OCI-LY3 (cell line): ENCODE data around the gene LCE1F.

Source experiments
- H2AFZ ChIP-seq: fragments of 200-600, 300-600 bp; shearing (Covaris generic); 2 replicates; pipeline ENCODE4 v1.6.0; 2014; ENCODE audit warnings: antibody characterized with exemption, low read depth, low read length
- H3K27ac ChIP-seq: fragments of 200-600, 300-600 bp; sonication (generic); 2 replicates; pipeline ENCODE4 v1.5.1; 2014; ENCODE audit warnings: mild to moderate bottlenecking, low read length, moderate library complexity, mixed read lengths
- H3K27me3 ChIP-seq: fragments of 200-600, 300-600 bp; sonication (generic); 2 replicates; pipeline ENCODE4 v1.6.1; 2014; ENCODE audit warnings: low read depth, low read length, mixed read lengths
- H3K36me3 ChIP-seq: fragments of 200-600, 300-600 bp; sonication (generic); replicated peaks from 2 replicates; pipeline ENCODE3; 2014; ENCODE audit warnings: low read depth, low read length, mixed read lengths
- H3K4me1 ChIP-seq: fragments of 300-600, 200-600 bp; sonication (generic); 2 replicates; pipeline ENCODE4 v1.6.1; 2014; ENCODE audit warnings: low read length, mixed read lengths
- H3K4me2 ChIP-seq: fragments of 200-600, 300-600 bp; sonication (generic); 2 replicates; pipeline ENCODE4 v1.6.1; 2014; ENCODE audit warnings: low read length, mixed read lengths
- H3K4me3 ChIP-seq: fragments of 300-600, 200-600 bp; sonication (generic); 2 replicates; pipeline ENCODE4 v1.5.1; 2014; ENCODE audit warnings: antibody characterized with exemption, mild to moderate bottlenecking, low read length, moderate library complexity
- H3K79me2 ChIP-seq: fragments of 300-600, 200-600 bp; shearing (Covaris generic); 2 replicates; pipeline ENCODE4 v1.6.1; 2014; ENCODE audit warnings: mild to moderate bottlenecking, low read length, mixed read lengths
- H3K9ac ChIP-seq: fragments of 300-600, 200-600 bp; shearing (Covaris generic); 2 replicates; pipeline ENCODE4 v1.6.0; 2014; ENCODE audit warnings: mild to moderate bottlenecking, low read length, moderate library complexity
- H3K9me3 ChIP-seq: fragments of 200-600, 300-600 bp; shearing (Covaris generic); 2 replicates; pipeline ENCODE4 v1.6.1; 2014; ENCODE audit warnings: low read length, mixed read lengths; ENCODE audit not compliant: insufficient read depth
- H4K20me1 ChIP-seq: fragments of 200-600, 300-600 bp; sonication (generic); 2 replicates; pipeline ENCODE4 v1.6.1; 2016; ENCODE audit warnings: low read length, mixed read lengths; ENCODE audit not compliant: insufficient read depth
- EZH2phosphoT487 ChIP-seq: fragments of 200-600 bp; shearing (Covaris generic); IDR thresholded peaks from 2 replicates; pipeline ENCODE4 v1.6.1; 2018; ENCODE audit warnings: antibody characterized with exemption, mixed run types, low read depth
- TF ChIP-seq, protein P1 (sequence below): fragments of 200-600, 300-600 bp; sonication (generic); IDR thresholded peaks from 2 replicates; pipeline ENCODE4 v1.5.1; 2014; ENCODE audit warnings: antibody characterized with exemption, low read length, low read depth

LCE1F gene

DNA sequence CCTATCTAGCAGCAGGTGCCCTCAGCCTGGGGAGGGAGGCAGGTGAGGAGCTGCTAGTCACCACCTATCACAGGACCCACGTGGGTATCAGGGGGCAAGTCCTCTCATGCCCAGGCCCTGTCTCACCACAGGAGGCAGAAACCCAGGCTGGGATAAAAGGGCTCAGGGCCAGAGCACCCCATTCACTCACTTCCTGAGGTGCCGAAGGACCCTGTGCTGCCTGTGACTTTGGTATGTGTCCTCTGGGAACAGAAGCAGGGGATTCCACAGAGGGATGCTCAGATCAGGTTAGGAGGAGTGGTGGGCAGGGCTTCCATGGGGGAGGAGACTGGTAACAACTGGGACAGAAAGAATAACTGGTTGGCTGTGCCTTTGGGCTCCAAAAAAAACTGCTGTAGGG lies 11.1 kb downstream of the LCE1F start, which contains the start of gene LCE1E:
Gene LCE1E (plus strand): TSS at position 181 of the 400 bp plus-strand sequence. CDS start 1,043 bp downstream, outside the sequence.
- H3K36me3 ChIP-seq, result no peaks in the 10 kb centered on the region
- no peaks in the 10 kb centered on the region for H3K4me1 ChIP-seq
- H3K27ac ChIP-seq, result no peak within 1 kb of the TSS
- H3K27me3 ChIP-seq, result peaks cover 51% of the 10 kb centered on the region
- H3K9ac ChIP-seq, result no peak within 1 kb of the TSS
- no peak within 1 kb of the TSS for H2AFZ ChIP-seq
- no peak within 1 kb of the TSS for H3K4me3 ChIP-seq
- H3K9me3 ChIP-seq, result no peaks in the 10 kb centered on the region
- no peaks in the 10 kb centered on the region for H3K79me2 ChIP-seq
- TF ChIP-seq, protein P1, sequence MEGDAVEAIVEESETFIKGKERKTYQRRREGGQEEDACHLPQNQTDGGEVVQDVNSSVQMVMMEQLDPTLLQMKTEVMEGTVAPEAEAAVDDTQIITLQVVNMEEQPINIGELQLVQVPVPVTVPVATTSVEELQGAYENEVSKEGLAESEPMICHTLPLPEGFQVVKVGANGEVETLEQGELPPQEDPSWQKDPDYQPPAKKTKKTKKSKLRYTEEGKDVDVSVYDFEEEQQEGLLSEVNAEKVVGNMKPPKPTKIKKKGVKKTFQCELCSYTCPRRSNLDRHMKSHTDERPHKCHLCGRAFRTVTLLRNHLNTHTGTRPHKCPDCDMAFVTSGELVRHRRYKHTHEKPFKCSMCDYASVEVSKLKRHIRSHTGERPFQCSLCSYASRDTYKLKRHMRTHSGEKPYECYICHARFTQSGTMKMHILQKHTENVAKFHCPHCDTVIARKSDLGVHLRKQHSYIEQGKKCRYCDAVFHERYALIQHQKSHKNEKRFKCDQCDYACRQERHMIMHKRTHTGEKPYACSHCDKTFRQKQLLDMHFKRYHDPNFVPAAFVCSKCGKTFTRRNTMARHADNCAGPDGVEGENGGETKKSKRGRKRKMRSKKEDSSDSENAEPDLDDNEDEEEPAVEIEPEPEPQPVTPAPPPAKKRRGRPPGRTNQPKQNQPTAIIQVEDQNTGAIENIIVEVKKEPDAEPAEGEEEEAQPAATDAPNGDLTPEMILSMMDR, result no peak
- no peak for TF ChIP-seq EZH2phosphoT487
- no peaks in the 10 kb centered on the region for H4K20me1 ChIP-seq
- no peak within 1 kb of the TSS for H3K4me2 ChIP-seq

DNA sequence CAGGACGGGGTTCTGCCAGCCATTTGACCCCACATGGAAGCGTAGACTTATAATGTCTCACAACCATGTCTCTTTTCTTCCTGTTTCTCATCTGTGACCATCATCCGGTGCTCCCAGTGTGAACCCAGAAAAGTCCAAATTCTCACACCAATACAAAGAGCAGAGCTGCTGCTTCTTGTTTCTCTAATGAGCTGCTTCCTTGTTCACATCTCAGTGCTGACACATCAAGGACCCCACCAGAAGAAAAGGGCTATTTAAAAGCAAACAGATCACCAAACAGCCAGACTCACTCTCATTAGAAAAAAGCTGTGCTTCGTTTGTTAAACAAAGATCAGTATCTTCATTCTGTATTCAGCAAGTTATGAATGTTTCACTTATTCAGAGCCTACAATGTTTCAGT lies 20.7 kb downstream of the LCE1F start:
- no peaks in the 10 kb centered on the region for H3K4me1 ChIP-seq
- no peaks in the 10 kb centered on the region for H3K36me3 ChIP-seq
- H3K4me2 ChIP-seq, result no peak overlapping the region
- H3K9ac ChIP-seq, result no peak overlapping the region
- peaks cover 17% of the 10 kb centered on the region for H3K27me3 ChIP-seq
- H3K4me3 ChIP-seq, result no peak overlapping the region
- no peaks in the 10 kb centered on the region for H3K9me3 ChIP-seq
- TF ChIP-seq, protein P1, result no peak
- TF ChIP-seq EZH2phosphoT487, result no peak
- no peak overlapping the region for H2AFZ ChIP-seq
- H3K79me2 ChIP-seq, result no peaks in the 10 kb centered on the region
- H4K20me1 ChIP-seq, result no peaks in the 10 kb centered on the region
- H3K27ac ChIP-seq, result no peak overlapping the region

DNA sequence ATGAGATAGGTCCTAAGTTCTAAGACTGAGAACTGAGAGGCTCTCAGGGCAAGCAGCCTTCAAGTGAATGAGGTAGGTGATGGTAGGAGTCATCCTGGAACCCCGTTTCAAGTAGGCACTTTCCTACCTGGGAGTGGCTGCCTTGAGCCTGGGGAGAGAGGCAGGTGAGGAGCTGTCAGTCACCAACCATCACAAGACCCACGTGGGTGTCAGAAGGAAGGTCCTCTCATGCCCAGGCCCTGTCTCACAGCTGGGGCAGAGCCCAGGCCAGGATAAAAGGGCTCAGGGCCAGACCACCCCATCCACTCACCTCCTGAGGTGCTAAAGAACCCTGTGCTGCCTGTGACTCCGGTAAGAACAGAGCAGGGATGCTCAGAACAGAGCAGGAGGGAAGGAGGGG lies 21.5 kb downstream of the LCE1F start, which contains the start of gene LCE1D:
Gene LCE1D (plus strand): TSS at position 301 of the 400 bp plus-strand sequence. CDS start 1,074 bp downstream, outside the sequence.
- TF ChIP-seq, protein P1, result no peak
- TF ChIP-seq EZH2phosphoT487, result no peak
- Histone ChIP-seq H3K27ac (no peak within 1 kb of the TSS), H3K27me3 (peaks cover 25% of the 10 kb centered on the region), H4K20me1 (no peaks in the 10 kb centered on the region), H3K9ac (no peak within 1 kb of the TSS), H3K36me3 (no peaks in the 10 kb centered on the region), H2AFZ (no peak within 1 kb of the TSS), H3K9me3 (no peaks in the 10 kb centered on the region), H3K79me2 (no peaks in the 10 kb centered on the region), H3K4me3 (no peak within 1 kb of the TSS), H3K4me1 (no peaks in the 10 kb centered on the region), H3K4me2 (no peak within 1 kb of the TSS)

DNA sequence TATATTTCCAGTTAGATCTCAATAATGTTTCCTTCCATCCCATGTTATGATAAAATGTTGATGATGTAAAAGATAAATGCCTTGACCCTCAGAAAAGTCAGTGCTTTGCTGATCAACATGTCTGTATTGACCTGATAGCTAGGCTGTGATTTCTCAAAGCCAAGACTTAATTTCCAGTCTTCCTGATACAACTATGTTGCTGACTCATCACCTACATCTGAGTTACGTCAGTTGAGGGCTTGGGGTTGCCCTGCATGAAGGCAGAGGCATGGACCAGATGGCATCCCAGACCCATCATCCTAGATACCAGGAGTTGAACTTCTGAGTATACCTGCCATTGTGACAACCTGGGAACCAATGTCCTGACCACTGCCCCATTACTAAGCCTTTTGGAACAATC lies 26.4 kb downstream of the LCE1F start:
- Histone ChIP-seq H3K36me3 (no peaks in the 10 kb centered on the region), H3K79me2 (no peaks in the 10 kb centered on the region), H3K4me1 (no peaks in the 10 kb centered on the region), H3K4me3 (no peak overlapping the region), H3K27ac (no peak overlapping the region), H3K9me3 (no peaks in the 10 kb centered on the region), H3K4me2 (no peak overlapping the region), H2AFZ (no peak overlapping the region), H4K20me1 (no peaks in the 10 kb centered on the region), H3K9ac (no peak overlapping the region), H3K27me3 (peaks cover 38% of the 10 kb centered on the region)
- TF ChIP-seq EZH2phosphoT487, result no peak
- TF ChIP-seq, protein P1, result no peak
